ENCODE results near the gene SNRNP48.

SNRNP48 gene

DNA sequence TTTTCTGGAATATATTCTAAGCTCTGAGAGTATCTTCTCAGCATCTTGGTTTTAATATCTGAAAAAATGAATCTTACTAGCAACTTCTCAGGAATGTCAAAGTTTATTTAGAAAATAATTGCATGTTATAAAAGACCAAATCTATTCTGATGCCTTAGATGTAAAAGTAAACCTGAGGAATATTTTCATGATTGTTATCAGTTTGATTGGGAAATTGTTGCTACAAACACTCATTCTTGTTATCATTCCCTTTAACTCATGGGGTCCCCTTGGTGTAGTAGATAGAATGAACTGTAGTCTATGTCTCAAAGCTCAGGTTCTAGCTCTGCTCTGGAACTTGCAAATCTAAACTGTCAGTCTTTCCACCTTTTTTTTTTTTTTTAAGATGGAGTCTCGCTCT lies 50.0 kb downstream of the SNRNP48 start:
- TF ChIP-seq, protein P1, sequence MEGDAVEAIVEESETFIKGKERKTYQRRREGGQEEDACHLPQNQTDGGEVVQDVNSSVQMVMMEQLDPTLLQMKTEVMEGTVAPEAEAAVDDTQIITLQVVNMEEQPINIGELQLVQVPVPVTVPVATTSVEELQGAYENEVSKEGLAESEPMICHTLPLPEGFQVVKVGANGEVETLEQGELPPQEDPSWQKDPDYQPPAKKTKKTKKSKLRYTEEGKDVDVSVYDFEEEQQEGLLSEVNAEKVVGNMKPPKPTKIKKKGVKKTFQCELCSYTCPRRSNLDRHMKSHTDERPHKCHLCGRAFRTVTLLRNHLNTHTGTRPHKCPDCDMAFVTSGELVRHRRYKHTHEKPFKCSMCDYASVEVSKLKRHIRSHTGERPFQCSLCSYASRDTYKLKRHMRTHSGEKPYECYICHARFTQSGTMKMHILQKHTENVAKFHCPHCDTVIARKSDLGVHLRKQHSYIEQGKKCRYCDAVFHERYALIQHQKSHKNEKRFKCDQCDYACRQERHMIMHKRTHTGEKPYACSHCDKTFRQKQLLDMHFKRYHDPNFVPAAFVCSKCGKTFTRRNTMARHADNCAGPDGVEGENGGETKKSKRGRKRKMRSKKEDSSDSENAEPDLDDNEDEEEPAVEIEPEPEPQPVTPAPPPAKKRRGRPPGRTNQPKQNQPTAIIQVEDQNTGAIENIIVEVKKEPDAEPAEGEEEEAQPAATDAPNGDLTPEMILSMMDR (IDR thresholded peaks at IDR 0.05): no peak

DNA sequence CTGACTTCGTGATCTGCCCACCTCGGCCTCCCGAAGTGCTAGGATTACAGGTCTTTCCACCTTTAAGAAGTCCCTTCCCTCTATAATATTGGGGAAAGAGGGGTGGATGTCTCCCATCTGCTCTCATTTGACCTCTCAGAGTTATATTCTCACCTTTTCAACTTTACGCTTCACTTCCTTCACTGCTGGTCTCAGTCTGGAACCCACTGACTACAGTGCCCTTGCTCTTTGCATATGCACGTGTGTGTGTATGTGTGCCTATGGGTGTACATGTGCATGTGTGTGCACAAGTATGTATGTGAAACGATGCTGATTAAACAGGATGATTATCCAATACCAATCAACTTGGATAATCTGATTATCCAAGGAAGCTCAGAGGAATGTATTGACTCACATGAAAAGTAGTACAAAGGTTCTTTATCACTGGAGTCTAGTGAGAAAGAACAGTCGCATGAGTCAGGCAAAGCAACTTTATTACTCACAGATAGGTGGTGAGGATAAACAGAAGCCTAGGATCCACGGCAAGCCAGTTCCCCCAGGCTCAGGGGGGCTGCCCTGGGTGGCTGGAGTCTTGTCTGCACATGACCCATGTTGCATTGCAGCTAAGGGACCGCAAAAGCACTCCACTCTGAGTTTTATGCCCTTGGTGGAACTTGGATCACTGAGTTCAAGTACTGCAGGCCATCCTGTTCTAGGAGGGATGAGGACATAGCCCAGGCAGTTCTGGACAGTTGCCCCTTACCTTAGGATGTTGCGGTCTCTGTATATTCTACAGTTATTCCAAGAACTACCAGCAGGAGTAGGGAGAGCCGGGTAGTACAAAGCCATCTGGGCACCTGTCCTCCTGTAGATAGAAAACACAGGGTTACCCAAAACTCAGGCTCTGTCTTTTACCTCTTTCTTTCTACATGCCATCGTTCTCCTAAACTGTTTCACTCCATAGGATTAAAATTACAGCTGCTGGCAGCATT lies 50.9 kb downstream of the SNRNP48 start:
- TF ChIP-seq, protein P1 (IDR thresholded peaks at IDR 0.05): no peak

DNA sequence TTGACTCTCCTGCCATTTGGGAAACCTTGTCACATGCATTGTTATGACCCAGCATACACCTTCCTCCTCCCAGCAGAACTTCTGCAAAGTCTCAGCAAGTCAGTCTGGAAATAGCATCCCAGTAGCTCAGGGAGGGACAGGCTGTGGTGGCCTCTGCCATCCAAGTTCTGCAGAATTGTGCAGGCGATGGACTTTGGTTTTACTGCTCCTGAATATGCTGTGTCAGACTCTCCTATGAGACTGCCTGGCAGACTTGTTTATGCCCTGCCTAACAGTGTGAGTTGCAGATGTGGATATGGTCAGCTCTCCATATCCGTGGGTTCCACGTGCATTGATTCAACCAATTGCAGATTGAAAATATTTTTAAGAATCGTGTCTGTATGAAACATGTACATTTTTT lies 52.8 kb downstream of the SNRNP48 start:
- TF ChIP-seq, protein P1 (IDR thresholded peaks at IDR 0.05): no peak

DNA sequence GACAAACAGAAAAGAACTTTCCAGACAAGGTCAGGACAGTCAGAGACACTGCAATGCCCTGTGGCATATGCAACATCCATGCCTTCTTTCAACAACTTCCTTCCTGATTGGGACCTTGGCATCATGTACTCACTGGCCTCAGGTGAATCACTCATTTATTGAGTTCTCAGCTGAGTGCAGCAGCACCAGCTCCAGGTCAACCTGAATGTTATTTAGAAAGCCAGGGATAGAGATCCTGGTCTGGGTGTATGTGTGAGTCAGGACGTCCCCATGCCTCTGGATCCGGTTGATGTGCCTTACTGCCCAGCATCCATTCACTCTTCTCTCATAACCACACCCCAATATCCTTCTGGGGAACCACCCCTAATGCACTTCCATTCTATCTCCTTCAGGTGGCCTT lies 54.4 kb downstream of the SNRNP48 start:
- TF ChIP-seq, protein P1 (IDR thresholded peaks at IDR 0.05): no peak

DNA sequence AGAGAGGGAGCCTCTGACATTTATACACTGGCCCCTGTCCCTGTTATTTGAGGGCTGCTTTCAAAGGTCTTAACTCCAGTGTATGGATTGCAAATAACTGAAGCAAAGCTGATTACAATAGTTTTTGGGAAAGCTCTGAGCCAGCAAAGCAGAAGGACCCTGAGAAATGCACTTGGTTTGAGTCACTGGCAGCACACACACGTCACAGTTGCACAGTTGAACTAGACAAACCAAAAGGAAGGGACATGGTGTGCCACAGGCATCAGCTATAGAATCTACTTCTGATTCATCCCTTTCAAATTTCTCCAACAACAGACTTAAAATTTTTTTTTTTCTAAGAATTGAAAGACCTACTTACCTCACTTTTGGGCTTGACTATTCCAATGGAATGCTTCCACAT lies 56.4 kb downstream of the SNRNP48 start:
- TF ChIP-seq, protein P1 (IDR thresholded peaks at IDR 0.05): no peak

DNA sequence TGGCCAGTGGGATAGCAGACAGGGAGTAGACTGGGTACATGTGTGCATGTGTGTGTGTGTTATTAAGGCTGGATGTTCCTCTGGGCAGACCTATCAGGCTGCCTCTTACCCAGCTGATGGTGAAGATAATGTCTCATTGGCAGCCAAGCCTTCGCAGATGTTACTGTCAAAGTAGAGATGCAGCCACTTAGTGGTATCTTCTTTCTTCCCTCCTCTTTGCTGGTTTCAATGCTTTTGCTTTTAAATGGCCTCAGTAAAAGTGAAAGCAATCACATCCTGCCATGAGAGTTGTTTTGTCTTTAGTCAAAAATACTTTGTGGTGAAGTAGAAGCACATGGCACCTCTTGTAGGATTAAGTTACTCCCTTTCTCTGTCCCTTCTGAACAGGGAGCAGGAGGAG lies 57.5 kb downstream of the SNRNP48 start:
- TF ChIP-seq, protein P1 (IDR thresholded peaks at IDR 0.05): no peak

DNA sequence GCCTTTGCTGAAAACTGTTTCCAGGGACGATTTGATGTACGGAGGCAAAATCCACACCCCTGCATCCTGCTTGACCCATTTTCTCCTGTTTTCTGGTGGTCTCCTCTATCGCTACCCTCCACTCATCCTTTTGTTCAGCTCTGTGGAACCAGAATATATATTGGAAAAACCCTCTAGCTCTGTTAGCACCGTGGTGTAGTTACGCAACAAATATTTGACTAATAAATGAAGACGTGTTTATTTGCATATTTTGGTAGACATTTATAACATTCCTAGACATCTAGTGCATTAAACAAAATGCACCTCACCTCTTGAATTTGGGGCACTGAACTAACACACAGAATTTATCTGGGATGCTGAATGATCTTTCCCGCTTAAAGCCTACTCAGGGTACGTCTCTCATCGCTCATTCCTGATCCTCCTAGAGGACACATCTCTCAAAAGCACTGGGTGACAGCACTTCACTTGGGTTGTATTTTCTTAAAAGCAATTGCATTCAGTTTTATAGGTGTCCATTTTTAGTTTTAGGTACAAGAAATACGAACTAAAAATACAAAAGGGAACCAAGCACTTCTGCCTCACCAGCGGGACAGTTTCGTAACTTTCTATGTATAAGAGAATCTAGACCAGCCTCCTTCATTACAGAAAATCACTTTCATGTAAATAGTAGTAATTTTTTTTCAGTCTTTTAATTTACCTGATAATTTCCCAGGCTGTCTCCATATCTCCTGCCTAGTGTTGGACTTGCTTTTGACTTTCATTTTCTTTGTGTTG lies 59.2 kb downstream of the SNRNP48 start:
- TF ChIP-seq, protein P1 (IDR thresholded peaks at IDR 0.05): no peak

Measured in LNCAP (cell line).